Activated T-cell treated with anti-CD3 and anti-CD28 coated beads for 24 hours (primary cell): Measurements from ENCODE around the gene LRP1B.

Source experiments
- DNase-seq: peaks from one replicate; pipeline ENCODE4 v3.0.0-alpha.2; 2020; ENCODE audit warnings: low read depth

The LRP1B gene

GRCh38 chr2:140529706-140530105 is 1601.1 kb downstream of the LRP1B start:
- no peak for DNase-seq

DNA sequence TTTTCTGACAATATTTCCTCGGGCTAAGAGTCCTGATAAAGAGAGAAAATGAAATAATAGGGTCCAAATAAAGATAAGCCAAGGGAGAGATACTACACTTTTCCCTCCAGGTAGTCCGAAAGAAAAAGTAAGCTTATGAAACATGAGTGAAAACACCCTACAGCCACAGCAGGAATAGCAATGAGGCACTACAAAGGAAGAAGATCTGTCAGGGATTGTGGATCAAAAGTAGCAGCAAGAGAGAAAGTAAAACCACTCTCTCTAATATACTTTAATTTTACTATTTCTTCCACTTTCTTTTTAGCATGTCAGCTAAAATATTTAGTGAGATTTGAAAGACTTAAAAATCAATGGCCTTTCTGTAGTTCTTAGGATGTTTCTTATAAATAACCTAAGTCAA is 1601.8 kb downstream of the LRP1B start:
- DNase-seq, result no peak

- DNase-seq, result no peak
Measured at GRCh38 chr2:140526575-140526974, 1604.2 kb downstream of the LRP1B start.

- DNase-seq, result no peak
Measured at GRCh38 chr2:140512106-140512505, 1618.7 kb downstream of the LRP1B start.

DNA sequence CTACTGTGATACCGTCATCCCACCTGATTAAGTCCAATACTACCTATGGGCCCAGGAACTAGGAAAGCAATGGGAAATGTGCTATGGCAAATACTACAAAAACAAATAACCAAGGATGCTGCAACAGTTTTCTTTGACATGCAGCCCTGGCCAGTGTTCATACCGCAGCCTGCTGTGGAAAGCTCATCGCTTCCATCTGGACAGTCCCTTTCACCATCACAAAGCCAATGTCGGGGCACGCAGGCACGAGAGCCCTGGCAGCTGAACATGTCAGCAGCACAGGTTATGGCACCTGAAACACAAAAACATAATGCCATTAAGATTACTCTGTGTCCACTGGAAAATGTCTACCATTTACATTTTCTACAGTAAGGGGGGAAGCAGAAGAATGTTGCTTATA is 1621.1 kb downstream of the LRP1B start:
- no peak for DNase-seq

GRCh38 chr2:140508756-140509155 is 1622.1 kb downstream of the LRP1B start:
- no peak for DNase-seq

DNA sequence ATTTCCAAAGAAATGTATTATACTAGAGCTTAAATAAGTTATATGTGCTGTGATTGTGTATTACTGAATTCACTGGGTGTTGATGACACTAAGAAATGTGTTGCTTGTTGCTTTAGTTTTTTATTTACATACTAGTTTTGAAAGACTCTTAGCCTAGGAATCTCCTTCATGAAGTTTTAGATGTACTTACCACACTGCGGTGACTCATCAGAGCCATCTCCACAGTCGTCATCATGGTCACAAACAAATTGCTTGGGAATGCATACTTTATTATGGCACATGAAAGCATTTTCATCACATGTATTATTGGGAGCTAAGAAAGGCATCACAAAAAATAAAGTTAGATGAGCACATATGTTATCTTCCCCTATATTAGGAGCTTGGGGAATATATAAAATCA is 1624.2 kb downstream of the LRP1B start:
- DNase-seq, result no peak

GRCh38 chr2:140504601-140505000 is 1626.2 kb downstream of the LRP1B start:
- no peak for DNase-seq

- DNase-seq, result no peak
Measured at GRCh38 chr2:140502951-140503630, 1627.7 kb downstream of the LRP1B start.

GRCh38 chr2:140498360-140498759 is 1632.5 kb downstream of the LRP1B start:
- no peak for DNase-seq

GRCh38 chr2:140496714-140497113 is 1634.1 kb downstream of the LRP1B start:
- no peak for DNase-seq

DNA sequence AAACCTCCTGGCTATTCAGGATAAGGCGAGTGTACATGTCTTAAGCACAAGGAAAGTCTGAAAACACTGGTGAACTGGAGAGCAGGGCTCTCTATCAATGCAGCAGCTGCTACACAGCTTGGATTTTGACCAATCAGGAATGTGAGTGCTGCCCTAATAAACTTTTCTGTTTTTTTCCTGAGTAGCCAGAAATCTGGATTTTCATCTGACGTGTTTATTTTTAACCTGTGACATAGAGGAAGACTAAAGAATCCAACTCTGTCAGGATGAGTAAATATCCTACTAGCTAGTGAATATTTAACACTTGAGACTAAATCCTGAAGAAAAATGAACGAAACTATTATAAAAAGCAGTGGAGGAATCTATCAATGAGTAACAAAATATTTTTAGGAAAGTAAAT is 1638.9 kb downstream of the LRP1B start:
- DNase-seq, result no peak

GRCh38 chr2:140489193-140489592 is 1641.6 kb downstream of the LRP1B start:
- no peak for DNase-seq

DNA sequence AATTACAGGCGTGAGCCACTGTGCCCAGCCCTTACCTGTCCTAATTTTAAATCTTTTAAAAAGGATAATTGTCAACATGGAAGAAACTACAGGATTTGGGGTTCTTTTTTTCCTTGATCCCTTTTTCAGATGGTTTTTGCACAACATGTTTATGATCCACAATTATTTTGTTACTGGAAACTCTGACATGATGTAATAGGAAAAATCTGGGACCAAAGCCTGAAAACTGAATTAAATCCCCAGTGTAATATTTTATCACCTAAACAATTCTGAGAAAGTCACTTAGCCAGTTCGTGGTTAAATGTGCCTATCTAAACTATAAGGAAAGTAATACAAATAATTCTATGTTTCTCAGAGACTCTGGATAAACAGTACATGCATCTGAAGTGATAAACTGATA is 1649.7 kb downstream of the LRP1B start:
- no peak for DNase-seq

DNA sequence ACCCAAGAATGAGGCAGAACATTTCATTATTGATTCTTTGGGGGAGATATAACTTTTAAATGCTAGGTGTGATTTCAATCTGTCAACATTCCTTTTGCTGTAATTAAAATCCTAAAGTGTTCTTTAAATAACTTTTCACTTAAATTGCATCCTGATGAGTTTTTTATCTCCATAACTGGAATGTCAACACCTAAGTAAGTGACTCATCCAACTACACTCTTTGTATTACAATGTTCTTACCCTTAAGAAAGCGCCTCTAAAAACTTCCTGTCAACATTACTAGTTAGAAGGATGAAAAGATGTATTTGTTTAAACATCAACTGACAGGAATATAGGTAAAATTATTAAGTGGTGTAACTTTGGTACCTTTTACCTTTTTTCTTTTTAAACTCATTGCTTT is 1657.0 kb downstream of the LRP1B start:
- DNase-seq, result no peak

DNA sequence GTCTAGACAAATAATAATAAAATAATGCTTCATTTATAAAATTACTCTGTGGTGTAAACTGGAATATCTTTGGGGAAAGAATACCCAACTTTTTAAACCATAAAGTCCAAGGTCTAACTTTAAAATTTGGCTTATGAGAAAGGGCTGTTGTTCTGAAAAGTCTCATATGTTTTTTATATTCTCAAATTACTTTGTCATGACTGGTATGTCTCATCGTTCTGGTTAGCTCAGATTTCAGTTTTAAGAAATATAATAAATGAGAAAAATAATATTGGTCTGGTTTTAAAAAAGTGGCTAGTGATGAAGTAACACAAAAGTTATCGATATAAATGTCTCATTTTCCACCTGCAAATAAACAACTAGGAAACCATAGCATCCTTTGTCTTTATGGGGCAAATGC is 1658.1 kb downstream of the LRP1B start:
- no peak for DNase-seq

DNA sequence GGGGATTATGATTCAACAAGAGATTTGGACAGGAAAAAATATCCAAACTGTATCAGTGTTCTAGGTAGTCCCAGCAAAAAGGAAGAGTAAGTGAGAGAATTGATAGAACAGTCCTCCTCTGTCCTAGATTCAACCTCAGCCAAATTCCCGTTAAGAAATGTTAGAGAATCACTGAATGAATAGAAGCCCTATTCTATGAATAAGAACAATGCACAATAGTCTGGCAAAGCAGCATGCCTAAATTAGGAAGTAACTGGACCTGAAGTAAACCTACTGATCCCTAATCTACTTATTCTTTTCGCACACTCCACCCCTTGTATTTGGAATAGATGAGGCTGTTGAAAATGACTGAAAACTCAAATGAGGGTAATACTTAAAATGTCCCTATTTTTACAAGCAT is 1665.5 kb downstream of the LRP1B start:
- DNase-seq, result no peak

- no peak for DNase-seq
Measured at GRCh38 chr2:140462990-140463389, 1667.8 kb downstream of the LRP1B start.

DNA sequence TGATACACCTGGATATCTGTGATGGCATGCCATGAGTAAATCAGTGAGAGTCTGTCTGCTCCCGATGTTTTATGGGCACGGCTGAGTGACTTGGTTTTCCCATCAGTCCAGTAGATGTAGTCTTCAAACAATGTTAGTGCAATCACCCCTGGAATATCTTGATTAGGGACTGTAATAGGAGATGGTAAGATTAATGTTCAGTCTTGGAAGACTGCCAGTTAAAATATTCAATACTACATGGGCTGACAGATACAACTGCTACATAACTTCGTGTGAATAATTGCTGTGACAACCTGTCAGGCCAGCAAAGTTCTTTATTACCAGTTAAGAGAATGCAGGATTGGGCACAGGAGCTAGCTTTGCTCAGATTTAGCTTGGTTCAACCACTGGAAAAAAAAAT is 1673.3 kb downstream of the LRP1B start:
- DNase-seq, result no peak

DNA sequence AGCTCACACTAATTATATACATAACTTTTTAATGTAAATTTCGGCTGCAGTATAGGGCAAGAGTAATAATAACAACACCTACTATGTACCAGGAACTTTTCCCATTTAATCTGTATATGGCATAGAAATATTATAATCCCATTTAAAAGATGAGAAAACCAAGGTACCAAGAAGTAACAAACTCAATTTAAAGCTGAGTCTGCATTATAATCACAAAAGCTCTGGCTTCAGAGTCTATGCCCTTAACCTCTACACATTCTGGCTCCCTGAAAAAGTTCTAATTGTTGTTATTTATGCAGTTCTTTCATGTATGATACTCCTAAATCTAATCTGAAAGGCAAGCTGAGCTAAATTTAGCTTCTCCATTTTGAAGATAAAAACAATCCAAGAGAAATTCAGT is 1675.5 kb downstream of the LRP1B start:
- no peak for DNase-seq

DNA sequence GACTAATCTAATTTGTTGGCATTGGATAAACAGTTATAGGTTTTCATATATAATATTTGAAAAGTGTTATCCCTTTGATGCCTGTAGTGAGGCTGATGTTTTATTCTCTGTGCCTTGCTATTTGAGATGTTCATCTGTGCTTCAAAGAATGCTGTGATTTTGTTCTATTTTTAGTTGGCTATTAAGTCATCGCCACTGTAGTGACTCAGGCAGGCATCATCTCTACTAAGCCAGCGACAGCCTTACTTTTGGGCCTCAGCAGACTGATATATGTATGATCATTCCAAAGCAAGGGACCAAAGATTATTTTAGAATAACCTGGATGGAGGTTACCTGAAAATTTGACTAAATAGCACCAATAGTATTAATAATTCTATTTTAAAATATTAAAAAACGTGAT is 1676.1 kb downstream of the LRP1B start:
- no peak for DNase-seq

- no peak for DNase-seq
Measured at GRCh38 chr2:140451324-140451723, 1679.5 kb downstream of the LRP1B start.

DNA sequence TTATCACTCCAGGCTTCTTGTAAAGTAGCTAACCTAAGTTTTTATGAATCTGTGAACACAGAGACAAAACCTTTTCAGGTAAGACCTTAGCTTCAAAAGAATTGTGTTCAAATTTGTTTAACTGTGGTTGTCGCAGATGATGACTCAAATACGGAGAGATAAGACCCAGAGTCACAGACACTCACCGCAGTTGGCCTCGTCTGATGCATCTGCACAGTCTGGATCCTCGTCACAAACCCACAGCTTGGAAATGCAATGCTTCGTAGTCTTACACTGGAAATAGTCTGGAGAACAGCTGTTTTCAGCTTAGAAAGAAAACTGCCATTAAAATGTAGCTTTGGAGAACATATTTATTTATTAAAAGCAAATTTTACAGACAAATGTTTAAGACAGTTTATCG is 1688.5 kb downstream of the LRP1B start:
- no peak for DNase-seq

DNA sequence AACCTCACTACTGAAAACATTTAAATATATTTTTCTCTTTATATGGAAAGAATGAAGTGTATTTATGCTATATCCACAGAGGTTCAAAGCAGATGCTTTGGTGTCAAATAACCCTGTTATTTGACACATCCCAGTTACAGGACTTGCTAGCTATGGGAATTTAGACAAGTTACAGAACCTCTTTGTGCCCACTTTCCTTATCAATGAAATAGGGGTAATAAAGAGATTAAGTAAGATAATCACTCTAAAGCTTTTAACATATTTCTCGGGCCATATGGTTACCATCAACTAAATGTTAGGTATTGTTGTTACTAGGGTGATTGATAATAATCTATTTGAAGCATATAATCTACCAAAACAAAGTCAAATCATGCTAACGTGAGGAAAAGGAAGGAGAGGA is 1690.0 kb downstream of the LRP1B start:
- DNase-seq, result no peak

DNA sequence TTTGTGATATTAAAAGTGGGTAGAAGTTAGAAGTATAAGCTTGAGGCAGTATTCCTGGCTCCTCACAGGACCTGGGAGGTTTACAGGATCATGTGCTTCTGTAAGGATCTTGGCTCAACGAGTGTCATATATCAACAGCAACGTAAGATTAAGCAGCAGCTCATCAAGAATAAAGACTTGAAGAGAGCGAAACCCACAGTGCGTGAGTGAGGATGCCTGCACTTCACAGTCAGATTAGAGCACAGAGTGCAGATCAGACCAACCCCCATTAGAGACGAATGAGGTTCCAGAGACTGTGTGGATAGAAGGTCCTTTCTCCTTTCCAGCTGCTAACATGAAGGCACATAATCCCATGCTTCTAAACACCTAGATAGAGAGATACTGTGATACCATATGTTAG is 1693.9 kb downstream of the LRP1B start:
- DNase-seq, result no peak
